CD4-positive, alpha-beta T cell treated with Interleukin-15 for 4 hours (primary cell): ENCODE measurements around the gene SPIN2A.
"Not testable (repeated sequence)": the region's sequence is repeated elsewhere in the genome, so short reads cannot be mapped to it uniquely, and the experiment has no call there.

ENCODE experiments used
- DNase-seq: peaks from one replicate; pipeline ENCODE4 v3.0.0-alpha.2; 2020; ENCODE audit warnings: low spot score

Gene SPIN2A

GRCh38 chrX:57137073-57137472 lies at the start of gene SPIN2A:
TSS of gene SPIN2A (minus strand) at chrX:57137397. CDS start at chrX:57136597, 800 bp downstream.
- DNase-seq: not testable (repeated sequence)

- DNase-seq: no peak
These were observed 41.4 kb upstream of the SPIN2A start for GRCh38 chrX:57178605-57179004.

- DNase-seq: no peak
These were observed 39.9 kb upstream of the SPIN2A start for GRCh38 chrX:57177070-57177469.

GRCh38 chrX:57172544-57172943 lies 35.3 kb upstream of the SPIN2A start:
- no peak for DNase-seq

GRCh38 chrX:57156397-57157049 lies 19.3 kb upstream of the SPIN2A start:
- DNase-seq: no peak

GRCh38 chrX:57155171-57155570 lies 18.0 kb upstream of the SPIN2A start:
- DNase-seq: no peak

GRCh38 chrX:57152222-57152621 lies 15.0 kb upstream of the SPIN2A start:
- DNase-seq: not testable (repeated sequence)

GRCh38 chrX:57138674-57139073 lies 1.5 kb upstream of the SPIN2A start:
- no peak for DNase-seq

GRCh38 chrX:57137501-57137900 lies 304 bp upstream of the SPIN2A start:
- DNase-seq: no peak

GRCh38 chrX:57136589-57136988 lies 608 bp downstream of the SPIN2A start:
- not testable (repeated sequence) for DNase-seq

- DNase-seq: no peak
These were observed 1.9 kb downstream of the SPIN2A start for GRCh38 chrX:57135287-57135686.

GRCh38 chrX:57134702-57135101 lies 2.5 kb downstream of the SPIN2A start:
- DNase-seq: no peak

GRCh38 chrX:57133706-57134105 lies 3.5 kb downstream of the SPIN2A start:
- no peak for DNase-seq

- DNase-seq: not testable (repeated sequence)
These were observed 3.9 kb downstream of the SPIN2A start for GRCh38 chrX:57133284-57133683.

- no peak for DNase-seq
These were observed 5.2 kb downstream of the SPIN2A start for GRCh38 chrX:57132046-57132445.

GRCh38 chrX:57121816-57122215 lies 15.4 kb downstream of the SPIN2A start:
- no peak for DNase-seq

GRCh38 chrX:57121162-57121755 lies 15.9 kb downstream of the SPIN2A start, which contains the start of gene SPIN2B:
TSS of gene SPIN2B (minus strand) at chrX:57121548.
- peak; percentile 64 for DNase-seq

- DNase-seq: not testable (repeated sequence)
These were observed 16.5 kb downstream of the SPIN2A start for GRCh38 chrX:57120619-57121161.

- DNase-seq: no peak
These were observed 17.8 kb downstream of the SPIN2A start for GRCh38 chrX:57119416-57119815.

GRCh38 chrX:57117566-57117965 lies 19.6 kb downstream of the SPIN2A start:
- not testable (repeated sequence) for DNase-seq

- no peak for DNase-seq
These were observed 32.2 kb downstream of the SPIN2A start for GRCh38 chrX:57104921-57105398.

GRCh38 chrX:57104406-57104805 lies 32.8 kb downstream of the SPIN2A start:
- no peak for DNase-seq

- no peak for DNase-seq
These were observed 33.7 kb downstream of the SPIN2A start for GRCh38 chrX:57103489-57103888.
